T-helper 1 cell treated with Interleukin-12 subunit alpha and Interleukin-12 subunit beta and Interleukin-4 antibody, amounts not matched to agents 30 μg/mL and 1 μg/mL, for 36 hours (primary cell): ENCODE measurements around the gene LRRC45.

Source experiments
- H3K27ac Mint-ChIP-seq: one replicate; pipeline ENCODE4 v1.8.0; 2021; ENCODE audit warnings: mild to moderate bottlenecking, mixed read lengths
- H3K27me3 Mint-ChIP-seq: one replicate; pipeline ENCODE4 v1.8.0; 2021; ENCODE audit warnings: low read depth, mixed read lengths
- H3K36me3 Mint-ChIP-seq: one replicate; pipeline ENCODE4 v1.8.0; 2021; ENCODE audit warnings: low read depth, mixed read lengths
- H3K4me1 Mint-ChIP-seq: one replicate; pipeline ENCODE4 v1.8.0; 2021; ENCODE audit warnings: low read depth, mixed read lengths
- H3K4me3 Mint-ChIP-seq: one replicate; pipeline ENCODE4 v1.8.0; 2021; ENCODE audit warnings: mild to moderate bottlenecking, moderate library complexity, mixed read lengths
- H3K9me3 Mint-ChIP-seq: one replicate; pipeline ENCODE4 v1.8.0; 2021; ENCODE audit warnings: mixed read lengths

Gene LRRC45

DNA sequence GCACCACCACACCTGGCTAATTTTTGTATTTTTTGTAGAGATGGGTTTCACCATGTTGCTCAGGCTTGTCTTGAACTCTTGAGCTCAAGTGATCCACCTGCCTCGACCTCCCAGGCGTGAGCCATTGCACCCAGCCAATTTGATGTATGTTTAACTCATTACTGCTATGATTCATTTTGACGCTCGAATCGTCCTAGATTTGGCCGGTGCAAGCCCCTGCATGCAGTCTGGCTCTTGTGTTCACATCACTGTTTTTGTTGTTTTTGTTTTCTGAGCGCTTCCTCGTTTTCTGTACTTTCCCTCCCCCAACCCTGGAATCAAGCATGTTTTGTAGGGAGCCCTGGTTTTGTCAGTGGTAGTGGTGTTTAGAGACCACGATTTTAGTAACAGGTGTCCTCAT, 50.3 kb downstream of the LRRC45 start:
- Mint-ChIP-seq H3K27me3 (peaks cover 5% of the 10 kb centered on the region), H3K27ac (no peak overlapping the region), H3K4me3 (no peak overlapping the region), H3K36me3 (peaks cover 3% of the 10 kb centered on the region), H3K9me3 (no peaks in the 10 kb centered on the region), H3K4me1 (no peaks in the 10 kb centered on the region)

DNA sequence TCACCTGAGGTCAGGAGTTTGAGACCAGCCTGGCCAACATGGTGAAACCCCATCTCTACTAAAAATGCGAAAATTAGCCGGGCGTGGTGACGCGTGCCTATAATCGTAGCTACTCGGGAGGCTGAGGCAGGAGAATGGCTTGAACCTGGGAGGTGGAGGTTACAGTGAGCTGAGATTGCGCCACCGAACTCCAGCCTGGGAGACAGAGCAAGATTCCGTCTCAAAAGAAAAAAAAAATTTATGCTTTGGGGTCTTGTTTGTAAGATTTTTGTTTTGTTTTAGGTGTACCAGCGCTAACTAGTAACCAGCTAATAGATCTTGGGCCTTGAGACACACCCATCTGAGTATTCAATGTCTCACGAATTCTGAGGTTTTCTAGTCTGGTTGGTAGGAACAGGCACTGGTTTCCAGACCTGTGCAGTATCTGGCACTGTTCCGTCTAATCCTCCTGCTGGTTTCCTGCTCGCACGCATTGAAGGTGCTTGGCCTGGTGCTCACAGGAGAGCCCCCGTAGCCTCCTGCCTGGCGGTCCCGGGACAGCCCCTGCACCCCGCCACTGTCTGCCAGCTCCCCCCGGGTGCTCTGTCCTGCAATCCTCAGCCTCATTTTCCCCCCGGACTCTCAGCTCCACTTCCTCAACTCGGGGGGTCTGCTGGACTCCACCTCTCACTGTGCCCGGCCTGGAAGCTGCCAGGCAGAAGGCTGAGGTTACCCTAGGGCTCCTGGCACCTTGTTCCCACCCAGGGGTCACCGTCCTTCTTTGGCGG, 53.1 kb downstream of the LRRC45 start:
- H3K27ac Mint-ChIP-seq = no peak overlapping the region
- H3K9me3 Mint-ChIP-seq = no peaks in the 10 kb centered on the region
- H3K36me3 Mint-ChIP-seq = peaks cover 3% of the 10 kb centered on the region
- no peak overlapping the region for H3K4me3 Mint-ChIP-seq
- peaks cover 5% of the 10 kb centered on the region for H3K27me3 Mint-ChIP-seq
- no peaks in the 10 kb centered on the region for H3K4me1 Mint-ChIP-seq

DNA sequence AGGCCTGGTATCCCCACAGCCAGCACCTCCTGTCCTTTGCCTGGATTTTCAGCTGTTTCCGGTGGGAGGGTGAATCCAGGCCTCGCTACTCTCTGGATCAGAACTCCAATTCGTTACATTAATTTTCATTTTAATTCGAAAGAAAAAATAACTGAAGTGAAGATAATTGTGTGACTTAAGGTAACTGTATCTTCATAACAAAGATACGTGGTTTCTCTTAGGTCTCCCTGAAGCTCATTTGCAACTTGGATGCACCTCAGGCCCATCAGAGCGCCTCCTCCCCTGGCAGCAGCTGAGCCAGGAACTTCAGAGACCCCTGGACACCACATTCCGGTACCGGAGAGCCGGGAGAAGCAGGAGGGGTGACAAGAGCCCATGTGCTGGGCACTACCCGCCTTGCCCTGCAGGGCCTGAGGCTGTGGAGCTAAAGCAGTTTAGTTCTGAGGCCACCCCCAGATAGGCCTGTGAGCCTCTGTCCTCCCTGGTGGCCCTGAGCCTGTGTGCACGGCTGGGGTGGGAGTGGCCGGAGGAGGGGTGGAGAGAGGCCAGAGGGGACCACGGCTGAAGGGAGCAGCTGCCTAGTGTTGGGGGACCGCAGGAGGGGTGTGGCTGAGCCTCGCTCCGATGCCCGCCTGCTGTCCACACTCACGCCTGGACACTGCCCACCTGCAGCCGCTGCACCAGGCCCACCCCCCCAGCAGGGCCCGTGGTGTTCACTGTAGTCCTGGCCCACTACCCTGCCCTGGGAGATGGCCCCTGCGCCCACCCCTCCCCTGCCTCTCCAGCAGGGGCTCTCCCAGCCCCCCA, 53.9 kb downstream of the LRRC45 start:
- Mint-ChIP-seq H3K27me3 (peaks cover 5% of the 10 kb centered on the region), H3K4me3 (no peak overlapping the region), H3K36me3 (peaks cover 3% of the 10 kb centered on the region), H3K9me3 (no peaks in the 10 kb centered on the region), H3K4me1 (no peaks in the 10 kb centered on the region), H3K27ac (no peak overlapping the region)

DNA sequence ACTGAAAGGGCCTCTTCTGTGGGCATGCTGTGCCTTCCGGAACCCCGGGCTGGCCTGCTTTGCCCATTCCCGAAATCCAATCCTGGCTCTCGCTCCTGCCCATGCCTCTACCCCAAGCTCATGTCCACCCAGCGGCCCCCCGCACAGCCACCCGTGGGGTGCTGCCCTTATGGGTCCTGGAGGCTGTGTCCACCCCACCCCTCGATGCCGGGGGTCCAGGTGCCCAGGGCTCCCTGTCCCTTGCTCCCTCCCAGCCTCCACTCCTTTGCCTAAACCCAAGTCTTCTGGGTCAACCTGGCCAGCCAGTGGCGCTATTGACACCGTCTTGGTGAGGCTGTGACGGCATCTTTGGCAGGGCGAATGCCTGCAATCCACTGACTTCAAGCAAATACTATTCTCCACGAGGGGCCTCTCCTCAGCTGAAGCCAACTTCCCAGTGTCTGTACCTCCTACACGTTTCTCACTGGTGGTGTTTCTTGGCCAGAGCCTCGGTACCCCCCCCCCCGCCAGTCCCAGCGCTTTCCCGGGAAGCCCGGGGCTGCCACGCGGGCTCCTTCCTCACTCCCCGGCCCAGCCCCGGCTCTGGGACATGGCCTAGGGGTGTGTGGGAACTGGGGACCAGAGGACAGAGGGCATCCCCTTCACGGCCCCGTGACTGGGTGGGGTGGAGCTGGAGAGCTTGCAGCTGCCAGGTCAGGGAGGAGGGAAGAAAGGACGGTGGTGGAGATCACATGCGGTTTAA, 54.7 kb downstream of the LRRC45 start:
- Mint-ChIP-seq H3K4me1 (no peaks in the 10 kb centered on the region), H3K9me3 (no peaks in the 10 kb centered on the region), H3K4me3 (no peak overlapping the region), H3K36me3 (peaks cover 3% of the 10 kb centered on the region), H3K27me3 (peaks cover 2% of the 10 kb centered on the region), H3K27ac (no peak overlapping the region)

DNA sequence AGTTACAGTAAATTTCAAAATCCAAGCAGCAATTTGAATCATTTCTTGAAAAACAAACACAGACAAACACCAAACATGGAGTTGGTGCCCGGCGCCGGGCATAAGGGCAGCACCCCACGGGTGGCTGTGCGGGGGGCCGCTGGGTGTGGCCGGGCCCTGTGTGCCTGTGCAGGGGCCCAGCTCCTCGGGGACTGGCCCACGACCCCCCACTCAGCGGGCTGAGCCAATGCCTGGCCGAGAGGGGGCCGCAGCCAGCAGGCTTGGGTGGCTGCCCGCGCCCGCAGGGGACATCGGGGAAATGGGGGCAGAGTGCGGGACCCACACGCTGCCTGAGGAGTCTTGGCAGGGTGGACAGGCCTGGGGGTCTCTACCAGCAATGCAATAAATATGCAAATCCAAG, 55.3 kb downstream of the LRRC45 start:
- Mint-ChIP-seq H3K9me3 (no peaks in the 10 kb centered on the region), H3K36me3 (peaks cover 3% of the 10 kb centered on the region), H3K27me3 (no peaks in the 10 kb centered on the region), H3K4me3 (no peak overlapping the region), H3K27ac (no peak overlapping the region), H3K4me1 (no peaks in the 10 kb centered on the region)

DNA sequence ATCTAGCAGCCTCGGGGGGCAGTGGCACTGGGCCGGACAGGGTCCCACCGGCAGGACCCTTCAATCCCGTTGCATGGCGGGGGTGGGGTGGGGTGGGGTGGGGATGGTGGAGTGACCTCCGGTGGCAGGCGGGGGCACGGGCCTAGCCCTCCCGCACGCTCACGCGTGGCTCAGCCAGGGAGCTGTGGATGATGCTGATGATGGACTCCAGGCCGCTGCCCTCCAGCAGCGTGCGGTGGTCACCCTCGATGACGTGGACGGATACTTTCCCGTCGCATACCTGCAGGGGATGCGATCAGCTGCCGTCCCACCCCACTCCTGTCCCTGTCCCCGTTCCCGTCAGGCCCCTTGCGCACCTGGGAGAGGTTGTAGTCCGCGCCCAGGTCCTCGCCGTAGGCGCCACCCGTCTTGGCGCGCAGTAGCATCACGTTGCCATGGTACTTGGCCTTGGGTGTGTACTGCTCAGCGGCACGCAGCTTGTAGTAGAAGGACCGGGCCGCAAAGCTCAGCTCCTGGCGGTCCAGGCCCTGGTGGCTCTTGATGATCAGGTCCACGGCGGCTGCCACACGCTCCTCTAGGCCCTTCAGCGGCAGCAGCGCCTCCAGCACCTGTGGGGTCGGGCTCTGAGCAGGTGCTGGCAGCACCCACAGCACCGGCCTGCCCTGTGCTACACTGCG, 56.0 kb downstream of the LRRC45 start:
- Mint-ChIP-seq H3K36me3 (peaks cover 3% of the 10 kb centered on the region), H3K4me1 (no peaks in the 10 kb centered on the region), H3K9me3 (no peaks in the 10 kb centered on the region), H3K27me3 (no peaks in the 10 kb centered on the region), H3K4me3 (no peak overlapping the region), H3K27ac (no peak overlapping the region)

DNA sequence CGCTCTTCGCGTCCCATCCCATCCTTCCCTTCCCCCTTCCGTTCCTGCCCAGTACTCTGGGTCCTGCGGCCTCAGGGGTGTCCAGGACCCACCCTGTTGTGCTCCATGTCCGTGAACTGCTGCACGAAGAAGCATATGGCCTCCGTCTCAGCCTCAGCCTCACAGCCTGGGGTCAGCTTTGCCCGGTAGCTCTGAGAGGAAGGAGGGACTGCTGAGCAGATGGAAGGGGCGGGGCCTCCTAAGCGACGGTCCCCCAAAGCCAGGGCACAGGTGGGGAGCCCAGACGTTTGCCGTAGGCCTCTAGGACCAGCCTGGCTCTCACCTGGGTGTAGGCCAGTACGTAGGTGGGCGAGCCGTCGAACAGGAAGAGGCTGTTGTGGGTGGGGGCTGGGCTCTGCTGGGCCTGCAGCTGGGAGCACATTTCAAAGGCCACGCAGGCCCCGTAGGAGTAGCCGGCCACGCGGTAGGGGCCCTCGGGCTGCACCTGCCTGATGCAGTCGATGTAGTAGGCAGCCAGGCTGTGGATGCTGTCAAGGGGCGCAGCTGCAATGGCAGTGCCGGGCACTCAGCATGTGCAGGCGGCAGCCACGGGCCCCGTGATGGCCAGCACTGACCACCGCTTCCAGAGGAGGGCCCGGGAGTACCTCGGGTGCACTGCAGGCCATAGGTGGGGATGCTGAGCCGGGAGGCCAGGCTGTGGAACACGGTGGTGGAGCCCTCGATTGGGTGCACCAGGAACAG, 57.1 kb downstream of the LRRC45 start:
- Mint-ChIP-seq H3K9me3 (no peaks in the 10 kb centered on the region), H3K27me3 (no peaks in the 10 kb centered on the region), H3K4me3 (no peak overlapping the region), H3K4me1 (no peaks in the 10 kb centered on the region), H3K27ac (no peak overlapping the region), H3K36me3 (peaks cover 3% of the 10 kb centered on the region)
